Thyroid gland (tissue), 4 donors: Measurements from ENCODE around the gene SUGCT.

Experiments
- CTCF ChIP-seq, 6 experiments: fragments of 200-600 bp in 3 of 6; fragments of 450-650 bp in 3 of 6; sonication (generic) in 3 of 6; IDR thresholded peaks; one replicate each; pipeline ENCODE4 v1.5.1; 2016 to 2019; ENCODE audit warnings: antibody characterized with exemption in 6 of 6, mild to moderate bottlenecking in 2 of 6, inconsistent platforms in 1 of 6, moderate library complexity in 1 of 6
- POLR2A ChIP-seq, 2 donors: fragments of 450-650 bp; IDR thresholded peaks; one replicate each; pipeline ENCODE4 v1.6.1; 2017; ENCODE audit warnings: antibody characterized with exemption in 2 of 2, mild to moderate bottlenecking in 2 of 2, moderate library complexity in 1 of 2

GRCh38 chr7:40231796-40232195 lies 97.0 kb downstream of the SUGCT start:
- no peak for TF ChIP-seq CTCF (IDR thresholded peaks at IDR 0.05)
- TF ChIP-seq POLR2A (IDR thresholded peaks at IDR 0.05) = no peak
